ENCODE measurements around the gene ELP5. TPM values are rescaled to one million over a fixed set of nuclear protein-coding genes. Genes with fewer than 3 reads are reported as not detected.

ELP5 gene
- polyA plus RNA-seq, 3 donors = 36.1 to 49.5 (median 44.1) TPM

- H3K27me3 ChIP-seq (ENCODE audit: control insufficient read depth in 2 of 2, insufficient read depth in 2 of 2, low read length in 2 of 2) = peaks cover 20 to 34% of the 10 kb centered on the region in 2 donors
- 100% methylated on average over 3 of the region's 6 CpGs for WGBS (ENCODE audit: insufficient coverage)
- no peak overlapping the region for H3K9ac ChIP-seq (ENCODE audit: insufficient read depth, low read length, poor library complexity, severe bottlenecking)
- H3K4me3 ChIP-seq (replicated peaks in 1 of 3; ENCODE audit: low read depth in 2 of 3, low read length in 3 of 3) = no peak overlapping the region
- no peak overlapping the region for H3K4me2 ChIP-seq (replicated peaks; ENCODE audit: extremely low read depth, low read length, poor library complexity, severe bottlenecking)
- no peak for DNase-seq
- H2AFZ ChIP-seq (ENCODE audit: insufficient read depth, low read depth, low read length, poor library complexity, severe bottlenecking) = no peak overlapping the region
- peaks cover 3% of the 10 kb centered on the region for H3K79me2 ChIP-seq (ENCODE audit: insufficient read depth, low read length)
- H4K20me1 ChIP-seq (ENCODE audit: insufficient read depth, low read length) = no peaks in the 10 kb centered on the region
- intact Hi-C loops (cut with micrococcal nuclease) = loop anchor here in 1 of 2 donors (10.0 kb wide), 1 partner anchor 305 kb away; the partner anchor contains the start of gene SENP3
- peaks cover 38% of the 10 kb centered on the region for H3K4me1 Mint-ChIP-seq
- H3K27ac Mint-ChIP-seq = no peak overlapping the region
- H3K4me1 ChIP-seq (ENCODE audit: control insufficient read depth in 1 of 2, insufficient read depth in 2 of 2, low read length in 2 of 2) = peaks cover 31 to 45% of the 10 kb centered on the region in 2 donors
- TF ChIP-seq CTCF (IDR thresholded peaks at IDR 0.05) = no peak
- H3K9me3 ChIP-seq (replicated peaks in 1 of 2; ENCODE audit: control insufficient read depth in 1 of 2, insufficient read depth in 1 of 2, low read length in 2 of 2) = peaks cover 0 to 7% of the 10 kb centered on the region in 2 donors
- peaks cover 28 to 49% (median 46%) of the 10 kb centered on the region in 3 donors for H3K27me3 Mint-ChIP-seq (ENCODE audit: low read depth in 3 of 3)
- peaks cover 23 to 49% of the 10 kb centered on the region in 2 donors for H3K36me3 ChIP-seq (replicated peaks in 1 of 2; ENCODE audit: control insufficient read depth in 1 of 2, insufficient read depth in 2 of 2, low read length in 2 of 2)
- no peak overlapping the region for H3K27ac ChIP-seq (ENCODE audit: low read depth in 1 of 2, low read length in 2 of 2)
- H3K36me3 Mint-ChIP-seq = peaks cover 38 to 56% of the 10 kb centered on the region in 2 donors
- no peak overlapping the region for H3K4me3 Mint-ChIP-seq
- peaks cover 0 to 12% (median 9%) of the 10 kb centered on the region in 7 donors for H3K9me3 Mint-ChIP-seq
Measured at GRCh38 chr17:7259555-7259889, 7.5 kb downstream of the ELP5 start.

GRCh38 chr17:7260151-7260550, 8.1 kb downstream of the ELP5 start:
- no peak overlapping the region for H3K27ac ChIP-seq (ENCODE audit: low read depth in 1 of 2, low read length in 2 of 2)
- no peak overlapping the region for H3K9ac ChIP-seq (ENCODE audit: insufficient read depth, low read length, poor library complexity, severe bottlenecking)
- no peak overlapping the region for H3K4me3 ChIP-seq (replicated peaks in 1 of 3; ENCODE audit: low read depth in 2 of 3, low read length in 3 of 3)
- 71% methylated on average over 2 of the region's 4 CpGs for WGBS (ENCODE audit: insufficient coverage)
- Mint-ChIP-seq H3K36me3 (peaks cover 32 to 50% of the 10 kb centered on the region in 2 donors), H3K4me1 (peaks cover 38% of the 10 kb centered on the region), H3K9me3 (peaks cover 0 to 12% (median 9%) of the 10 kb centered on the region in 7 donors), H3K27ac (peak overlapping the region in 1 of 7 donors; percentile 37), H3K4me3 (peak overlapping the region in 1 of 2 donors; percentile 87), H3K27me3 (ENCODE audit: low read depth in 3 of 3) (peaks cover 32 to 55% (median 51%) of the 10 kb centered on the region in 3 donors)
- H2AFZ ChIP-seq (ENCODE audit: insufficient read depth, low read depth, low read length, poor library complexity, severe bottlenecking) = peak overlapping the region; percentile 84
- H4K20me1 ChIP-seq (ENCODE audit: insufficient read depth, low read length) = no peaks in the 10 kb centered on the region
- no peak for TF ChIP-seq CTCF (IDR thresholded peaks at IDR 0.05)
- H3K4me1 ChIP-seq (ENCODE audit: control insufficient read depth in 1 of 2, insufficient read depth in 2 of 2, low read length in 2 of 2) = peaks cover 31 to 45% of the 10 kb centered on the region in 2 donors
- H3K79me2 ChIP-seq (ENCODE audit: insufficient read depth, low read length) = no peaks in the 10 kb centered on the region
- DNase-seq = no peak
- H3K9me3 ChIP-seq (replicated peaks in 1 of 2; ENCODE audit: control insufficient read depth in 1 of 2, insufficient read depth in 1 of 2, low read length in 2 of 2) = peaks cover 0 to 7% of the 10 kb centered on the region in 2 donors
- H3K36me3 ChIP-seq (replicated peaks in 1 of 2; ENCODE audit: control insufficient read depth in 1 of 2, insufficient read depth in 2 of 2, low read length in 2 of 2) = peaks cover 17 to 42% of the 10 kb centered on the region in 2 donors
- H3K4me2 ChIP-seq (replicated peaks; ENCODE audit: extremely low read depth, low read length, poor library complexity, severe bottlenecking) = no peak overlapping the region
- intact Hi-C loops (cut with micrococcal nuclease) = no loop called here
- peaks cover 20 to 35% of the 10 kb centered on the region in 2 donors for H3K27me3 ChIP-seq (ENCODE audit: control insufficient read depth in 2 of 2, insufficient read depth in 2 of 2, low read length in 2 of 2)
